A549 (cell line): ENCODE results near the gene LSM7. TPM values are rescaled to one million over a fixed set of nuclear protein-coding genes. Genes with fewer than 3 reads are reported as not detected.
A peak's percentile ranks its signal among the peaks of the same experiment; 100 is the strongest.

Experiments used
- ATAC-seq, 2 experiments: fragments of 200-7000 bp in 1 of 2; fragments of >200 bp in 1 of 2; cut with Nextera tagmentation in 1 of 2; cut with Tn5 transposase in 1 of 2; 3 replicates each; pipeline versions ENCODE4 v1.8.0 to v1.9.1; 2018 to 2020; ENCODE audit warnings: mild to moderate bottlenecking in 1 of 2, moderate library complexity in 1 of 2
- CTCF ChIA-PET: fragments of 300-600 bp; sonication (Branson Sonifier 250); formaldehyde crosslinking; extraction: SDS; loops from one replicate; lab custom pipeline; 2021; ENCODE audit warnings: antibody characterized with exemption, inconsistent platforms; lab: Yijun Ruan, JAX
- POLR2A ChIA-PET: fragments of 350-600 bp; formaldehyde crosslinking; extraction: SDS; loops from one replicate; lab custom pipeline; 2021; ENCODE audit warnings: antibody characterized with exemption, inconsistent platforms; lab: Yijun Ruan, JAX
- DNase-seq, 2 experiments: peaks; one replicate each; pipeline versions ENCODE4 v3.0.0 to v3.0.0-alpha.2; 2011 to 2016; ENCODE audit warnings: low read depth in 1 of 2, low spot score in 1 of 2
- FAIRE-seq: peaks from 2 replicates; lab custom pipeline; 2011; peaks lifted over from hg19 to GRCh38; lab: Jason Lieb, UNC
- H3K27ac ChIP-seq, 2 experiments: fragments of >200 bp; sonication (Bioruptor Twin); formaldehyde crosslinking; 3 replicates each; pipeline ENCODE4 v1.5.1; 2016 to 2017
- H3K4me1 ChIP-seq: fragments of >200 bp; sonication (Bioruptor Twin); formaldehyde crosslinking; 3 replicates; pipeline ENCODE4 v1.6.1; 2016
- H3K4me2 ChIP-seq: fragments of >200 bp; sonication (Bioruptor Twin); formaldehyde crosslinking; 3 replicates; pipeline ENCODE4 v1.6.1; 2016
- H3K4me3 ChIP-seq: fragments of >200 bp; sonication (Bioruptor Twin); formaldehyde crosslinking; 3 replicates; pipeline ENCODE4 v1.5.1; 2016
- H3K9me3 ChIP-seq: fragments of >200 bp; sonication (Bioruptor Twin); formaldehyde crosslinking; 3 replicates; pipeline ENCODE4 v1.6.1; 2016
- CBX2 ChIP-seq: fragments of 200-600 bp; sonication (generic); IDR thresholded peaks from 2 replicates; pipeline ENCODE4 v1.6.1; 2016; ENCODE audit warnings: low read depth, mild to moderate bottlenecking, borderline replicate concordance
- CHD2 ChIP-seq: fragments of 150-350 bp; IDR thresholded peaks from 2 replicates; pipeline ENCODE4 v1.6.1; 2014; ENCODE audit warnings: low read length; ENCODE audit not compliant: partially characterized antibody
- EHF ChIP-seq: fragments of 250-450 bp; sonication (Bioruptor Pico); IDR thresholded peaks from 2 replicates; pipeline ENCODE4 v1.5.0; 2020; ENCODE audit warnings: mild to moderate bottlenecking
- EP300 ChIP-seq, 2 experiments: fragments of >200 bp; sonication (Bioruptor Twin); formaldehyde crosslinking; IDR thresholded peaks; 2 replicates in 1 of 2; 3 replicates in 1 of 2; pipeline ENCODE4 v1.6.1; 2016 to 2017
- ESRRA ChIP-seq: fragments of 150-350 bp; IDR thresholded peaks from 2 replicates; pipeline ENCODE4 v1.6.1; 2014; ENCODE audit warnings: mild to moderate bottlenecking, low read length, borderline replicate concordance
- HDAC2 ChIP-seq: fragments of 200-600 bp; sonication (generic); IDR thresholded peaks from 2 replicates; pipeline ENCODE4 v1.6.1; 2016
- JUN ChIP-seq, 2 experiments: fragments of >200 bp; sonication (Bioruptor Twin); formaldehyde crosslinking; IDR thresholded peaks; 2 replicates in 1 of 2; 3 replicates in 1 of 2; pipeline ENCODE4 v1.6.1; 2016 to 2017
- KDM1A ChIP-seq: fragments of 200-600 bp; sonication (generic); IDR thresholded peaks from 2 replicates; pipeline ENCODE4 v1.6.1; 2016; ENCODE audit warnings: low read depth, mild to moderate bottlenecking
- NFE2L2 ChIP-seq: fragments of 150-350 bp; conservative IDR thresholded peaks from 2 replicates; pipeline ENCODE4 v1.6.1; 2014; ENCODE audit warnings: low read length
- NR3C1 ChIP-seq: fragments of >200 bp; sonication (Bioruptor Twin); formaldehyde crosslinking; IDR thresholded peaks from 3 replicates; pipeline ENCODE4 v1.6.1; 2017
- RFX5 ChIP-seq: fragments of 450-650 bp; IDR thresholded peaks from 2 replicates; pipeline ENCODE4 v1.7.1; 2014; ENCODE audit warnings: antibody characterized with exemption, mild to moderate bottlenecking, moderate library complexity
- SMC3 ChIP-seq: fragments of >200 bp; sonication (Bioruptor Twin); formaldehyde crosslinking; IDR thresholded peaks from 3 replicates; pipeline ENCODE4 v1.6.1; 2018; ENCODE audit warnings: inconsistent platforms
- ZFP36 ChIP-seq: fragments of 450-650 bp; IDR thresholded peaks from 2 replicates; pipeline ENCODE4 v1.6.1; 2014; ENCODE audit warnings: borderline replicate concordance; ENCODE audit not compliant: partially characterized antibody
- ZSCAN20 ChIP-seq: fragments of 250-450 bp; sonication (Bioruptor Pico); IDR thresholded peaks from 2 replicates; pipeline ENCODE4 v1.8.0; 2022; ENCODE audit warnings: mild to moderate bottlenecking, moderate library complexity
- WGBS: methylation state at CpG from one replicate; pipeline ENCODE4 v1.1.6; 2017; ENCODE audit errors: missing lambda C conversion rate; 5-methylcytosine and 5-hydroxymethylcytosine counted together
- polyA plus RNA-seq, 4 experiments: library from polyadenylated mRNA; depleted of rRNA in 3 of 4; stranded (reverse); fragments of >200 nt; fragmentation: RNase III in 1 of 4; extraction: RNeasy Plus Mini Kit Qiagen cat#74134 plus additional on column Dnase treatment in 1 of 4; gene quantifications; 2 replicates in 3 of 4; 3 replicates in 1 of 4; pipeline ENCODE4 v1.2.3, GENCODE V29; 2011 to 2017
- TF ChIP-seq, protein P1 (sequence below): fragments of 450-650 bp; IDR thresholded peaks from 2 replicates; pipeline ENCODE4 v1.6.1; 2014; ENCODE audit warnings: antibody characterized with exemption
- TF ChIP-seq, protein P2 (sequence below): fragments of 150-350 bp; IDR thresholded peaks from 2 replicates; pipeline ENCODE4 v1.6.1; 2014; ENCODE audit warnings: low read depth, mild to moderate bottlenecking, low read length

The LSM7 gene
- polyA plus RNA-seq, 2 of the 4 experiments (the other 2 are of a cell fraction): 140 to 144 TPM

- ATAC-seq (no peak), DNase-seq (no peak), FAIRE-seq (no peak)
- Histone ChIP-seq H3K4me3 (no peak overlapping the region), H3K27ac (no peak overlapping the region), H3K9me3 (no peaks in the 10 kb centered on the region), H3K4me1 (no peaks in the 10 kb centered on the region), H3K4me2 (no peak overlapping the region)
- CTCF ChIA-PET: interaction anchor here (1.0 kb wide), 1 partner anchor 13 kb away, joined by 3 read pairs; no protein-coding TSS in a partner anchor
- POLR2A ChIA-PET: no interaction called here
- 70% methylated on average over 18 of the region's 26 CpGs for WGBS
- TF ChIP-seq ESRRA: no peak
- TF ChIP-seq ZFP36: peak; percentile 53
Measured at GRCh38 chr19:2303211-2303798, 25.1 kb downstream of the LSM7 start.

- CTCF ChIA-PET: interaction anchor here (1.0 kb wide), 1 partner anchor 13 kb away, joined by 3 read pairs; no protein-coding TSS in a partner anchor
- no peak for TF ChIP-seq KDM1A
- TF ChIP-seq, protein P1, sequence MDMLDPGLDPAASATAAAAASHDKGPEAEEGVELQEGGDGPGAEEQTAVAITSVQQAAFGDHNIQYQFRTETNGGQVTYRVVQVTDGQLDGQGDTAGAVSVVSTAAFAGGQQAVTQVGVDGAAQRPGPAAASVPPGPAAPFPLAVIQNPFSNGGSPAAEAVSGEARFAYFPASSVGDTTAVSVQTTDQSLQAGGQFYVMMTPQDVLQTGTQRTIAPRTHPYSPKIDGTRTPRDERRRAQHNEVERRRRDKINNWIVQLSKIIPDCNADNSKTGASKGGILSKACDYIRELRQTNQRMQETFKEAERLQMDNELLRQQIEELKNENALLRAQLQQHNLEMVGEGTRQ: no peak
- Histone ChIP-seq H3K4me1 (no peaks in the 10 kb centered on the region), H3K27ac (no peak overlapping the region), H3K9me3 (no peaks in the 10 kb centered on the region), H3K4me2 (no peak overlapping the region), H3K4me3 (no peak overlapping the region)
- FAIRE-seq (no peak), DNase-seq (no peak), ATAC-seq (no peak)
- POLR2A ChIA-PET: no interaction called here
- 84% methylated on average over 31 of the region's 62 CpGs for WGBS
Measured at GRCh38 chr19:2302319-2303210, 25.8 kb downstream of the LSM7 start.

DNA sequence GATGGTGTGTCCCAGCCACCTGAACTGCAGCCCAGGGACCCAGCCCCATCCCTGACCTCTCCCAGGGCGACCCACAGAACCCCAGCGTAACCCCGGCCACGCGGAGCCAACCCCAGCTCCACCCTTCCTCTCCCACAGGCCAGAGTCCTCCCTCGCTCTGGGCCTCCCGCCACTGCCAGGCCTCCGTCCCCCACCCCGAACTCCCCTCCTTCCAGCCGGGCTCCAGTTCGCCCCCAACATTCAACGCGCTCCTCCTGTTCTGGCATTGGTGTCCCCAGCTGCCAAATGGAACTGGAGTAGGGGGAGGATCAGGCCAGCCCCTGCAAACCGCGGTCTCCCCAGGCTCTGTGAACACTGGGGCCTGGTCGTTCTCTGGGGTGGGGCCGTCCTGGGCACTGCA is 27.9 kb downstream of the LSM7 start:
- CTCF ChIA-PET: no interaction called here
- TF ChIP-seq EP300 (IDR thresholded peaks at IDR 0.05) (no peak), NFE2L2 (no peak), SMC3 (no peak), NR3C1 (no peak), CBX2 (no peak), HDAC2 (no peak), CHD2 (no peak)
- TF ChIP-seq, all 56 proteins: peak for 0

DNA sequence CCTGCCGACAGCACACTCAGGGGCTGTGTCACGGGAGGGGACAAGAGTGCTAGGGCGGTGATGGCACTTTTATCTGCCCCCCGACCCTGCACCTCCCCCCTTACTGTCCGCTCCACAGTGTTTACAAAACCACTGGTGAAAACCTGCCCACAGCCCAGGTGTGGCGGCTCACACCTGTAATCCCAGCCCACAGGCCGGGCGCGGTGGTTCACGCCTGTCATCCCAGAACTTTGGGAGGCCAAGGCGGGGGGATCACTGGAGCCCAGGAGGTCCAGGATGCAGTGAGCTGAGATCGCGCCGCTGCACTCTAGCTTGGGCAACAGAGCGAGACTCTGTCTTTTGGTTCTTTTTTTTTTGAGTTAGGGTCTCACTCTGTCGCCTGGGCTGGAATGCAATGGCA is 32.2 kb downstream of the LSM7 start:
- H3K4me2 ChIP-seq: no peak overlapping the region
- FAIRE-seq: no peak
- H3K4me1 ChIP-seq: no peaks in the 10 kb centered on the region
- DNase-seq: no peak
- ChIA-PET POLR2A (no interaction called here), CTCF (no interaction called here)
- no peak overlapping the region for H3K27ac ChIP-seq
- H3K4me3 ChIP-seq: no peak overlapping the region
- WGBS: 81% methylated on average over 15 of the region's 16 CpGs
- ATAC-seq: no peak
- TF ChIP-seq JUN (IDR thresholded peaks at IDR 0.05): no peak
- TF ChIP-seq ZSCAN20 (CRISPR knock-in tag): no peak
- TF ChIP-seq, protein P2, sequence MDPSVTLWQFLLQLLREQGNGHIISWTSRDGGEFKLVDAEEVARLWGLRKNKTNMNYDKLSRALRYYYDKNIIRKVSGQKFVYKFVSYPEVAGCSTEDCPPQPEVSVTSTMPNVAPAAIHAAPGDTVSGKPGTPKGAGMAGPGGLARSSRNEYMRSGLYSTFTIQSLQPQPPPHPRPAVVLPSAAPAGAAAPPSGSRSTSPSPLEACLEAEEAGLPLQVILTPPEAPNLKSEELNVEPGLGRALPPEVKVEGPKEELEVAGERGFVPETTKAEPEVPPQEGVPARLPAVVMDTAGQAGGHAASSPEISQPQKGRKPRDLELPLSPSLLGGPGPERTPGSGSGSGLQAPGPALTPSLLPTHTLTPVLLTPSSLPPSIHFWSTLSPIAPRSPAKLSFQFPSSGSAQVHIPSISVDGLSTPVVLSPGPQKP: no peak
- TF ChIP-seq RFX5: no peak
- TF ChIP-seq EHF (CRISPR knock-in tag): no peak
- TF ChIP-seq, all 56 proteins: peak for 0
- no peaks in the 10 kb centered on the region for H3K9me3 ChIP-seq

More for the DNA sequence above, 27.9 kb downstream of the LSM7 start:
- H3K9me3 ChIP-seq: no peaks in the 10 kb centered on the region
- ATAC-seq (no peak), DNase-seq (no peak), FAIRE-seq (no peak)
- 90% methylated on average over 7 of the region's 17 CpGs for WGBS
- H3K4me1 ChIP-seq: no peaks in the 10 kb centered on the region
- H3K4me2 ChIP-seq: no peak overlapping the region
- no peak overlapping the region for H3K4me3 ChIP-seq
- no peak overlapping the region for H3K27ac ChIP-seq
- POLR2A ChIA-PET: no interaction called here
